ENCODE data around the gene INSYN1. TPM values are rescaled to one million over a fixed set of nuclear protein-coding genes. Genes with fewer than 3 reads are reported as not detected.

INSYN1 gene
- total RNA-seq, 4 donors from 2014 or later = 1.5 to 4.5 (median 2.3) TPM

DNA sequence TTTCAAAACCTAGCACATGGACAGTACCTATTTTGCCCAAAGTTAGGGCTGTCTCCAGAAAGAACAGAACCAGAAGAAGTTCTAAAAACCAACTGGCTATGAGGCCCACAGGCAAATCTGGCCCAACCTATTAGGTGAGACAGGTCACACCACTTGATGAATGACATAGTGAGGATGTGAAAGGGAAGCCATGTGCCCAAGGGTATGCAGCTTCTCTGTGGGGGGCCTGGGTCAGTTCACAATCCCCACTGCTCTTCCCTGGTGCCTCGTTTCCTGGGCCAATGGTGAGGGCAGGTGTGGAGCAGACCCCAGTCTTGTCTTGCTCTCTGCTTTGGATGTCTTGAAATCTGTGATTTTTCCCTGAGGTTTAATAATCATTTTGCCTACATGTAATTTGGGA is 8.9 kb downstream of the INSYN1 start:
- no peaks in the 10 kb centered on the region for H3K9me3 ChIP-seq
- no peak overlapping the region for H3K4me3 ChIP-seq
- no peaks in the 10 kb centered on the region for H3K36me3 ChIP-seq
- TF ChIP-seq EP300 (IDR thresholded peaks at IDR 0.05; ENCODE audit: low read depth) (no peak), POLR2AphosphoS5 (IDR thresholded peaks at IDR 0.05) (no peak), POLR2A (IDR thresholded peaks at IDR 0.05) (no peak)
- TF ChIP-seq, protein P1, sequence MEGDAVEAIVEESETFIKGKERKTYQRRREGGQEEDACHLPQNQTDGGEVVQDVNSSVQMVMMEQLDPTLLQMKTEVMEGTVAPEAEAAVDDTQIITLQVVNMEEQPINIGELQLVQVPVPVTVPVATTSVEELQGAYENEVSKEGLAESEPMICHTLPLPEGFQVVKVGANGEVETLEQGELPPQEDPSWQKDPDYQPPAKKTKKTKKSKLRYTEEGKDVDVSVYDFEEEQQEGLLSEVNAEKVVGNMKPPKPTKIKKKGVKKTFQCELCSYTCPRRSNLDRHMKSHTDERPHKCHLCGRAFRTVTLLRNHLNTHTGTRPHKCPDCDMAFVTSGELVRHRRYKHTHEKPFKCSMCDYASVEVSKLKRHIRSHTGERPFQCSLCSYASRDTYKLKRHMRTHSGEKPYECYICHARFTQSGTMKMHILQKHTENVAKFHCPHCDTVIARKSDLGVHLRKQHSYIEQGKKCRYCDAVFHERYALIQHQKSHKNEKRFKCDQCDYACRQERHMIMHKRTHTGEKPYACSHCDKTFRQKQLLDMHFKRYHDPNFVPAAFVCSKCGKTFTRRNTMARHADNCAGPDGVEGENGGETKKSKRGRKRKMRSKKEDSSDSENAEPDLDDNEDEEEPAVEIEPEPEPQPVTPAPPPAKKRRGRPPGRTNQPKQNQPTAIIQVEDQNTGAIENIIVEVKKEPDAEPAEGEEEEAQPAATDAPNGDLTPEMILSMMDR (IDR thresholded peaks at IDR 0.05) = no peak
- no peak overlapping the region for H3K27ac ChIP-seq
- peaks cover 0 to 8% (median 0%) of the 10 kb centered on the region in 4 donors for H3K4me1 ChIP-seq
- WGBS, 2 donors (ENCODE audit: low coverage in 1 of 2) = 40 to 100% methylated on average over 1 of the region's 1 CpG
- no peaks in the 10 kb centered on the region for H3K27me3 ChIP-seq
- intact Hi-C loops (cut with DNase I; ENCODE audit: low total_unique reads) = loop anchor here (2.0 kb wide), 1 partner anchor 53 kb away; no protein-coding TSS in a partner anchor
- in situ Hi-C loops (cut with MboI; ENCODE audit: low pct_ligation_motif_present in 1 of 4, low pct_unique_long_range_greater_than_20kb in 1 of 4, low sequenced_read_pairs in 3 of 4) = no loop called here
- DNase-seq = no peak

DNA sequence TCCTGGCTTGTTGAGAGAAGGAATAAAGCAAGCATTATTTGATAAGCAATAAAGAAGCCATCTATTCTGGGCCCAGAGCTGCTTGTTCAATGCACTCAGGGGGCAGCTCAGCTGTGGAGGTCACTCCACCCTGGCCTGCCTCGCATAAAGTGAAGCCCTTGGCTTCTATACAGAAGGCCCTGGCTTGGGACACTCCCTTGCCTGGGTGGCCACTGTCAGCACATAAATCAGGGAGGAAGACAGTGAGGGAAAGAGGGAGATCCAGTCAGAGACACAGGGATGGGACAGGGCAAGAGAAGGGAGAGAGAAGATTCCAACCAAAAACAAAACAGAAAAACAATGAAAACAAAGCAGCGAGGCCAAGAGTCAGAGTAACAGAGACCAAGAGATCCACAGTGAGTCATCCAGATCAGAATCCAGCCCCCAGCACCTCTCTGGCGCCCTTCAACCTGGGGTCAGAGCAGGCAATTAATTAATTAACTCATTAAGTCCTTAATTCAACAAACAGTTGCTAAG is 11.8 kb downstream of the INSYN1 start:
- Histone ChIP-seq H3K27me3 (no peaks in the 10 kb centered on the region), H3K27ac (no peak overlapping the region), H3K4me1 (peaks cover 0 to 4% (median 0%) of the 10 kb centered on the region in 4 donors), H3K9me3 (no peaks in the 10 kb centered on the region), H3K4me3 (no peak overlapping the region), H3K36me3 (no peaks in the 10 kb centered on the region)
- DNase-seq = no peak
- in situ Hi-C loops (cut with MboI; ENCODE audit: low pct_ligation_motif_present in 1 of 4, low pct_unique_long_range_greater_than_20kb in 1 of 4, low sequenced_read_pairs in 3 of 4) (no loop called here), intact Hi-C loops (cut with DNase I; ENCODE audit: low total_unique reads) (no loop called here)
- TF ChIP-seq, protein P1 (IDR thresholded peaks at IDR 0.05) = no peak
- TF ChIP-seq POLR2AphosphoS5 (IDR thresholded peaks at IDR 0.05) = no peak
- no peak for TF ChIP-seq EP300 (IDR thresholded peaks at IDR 0.05; ENCODE audit: low read depth)
- no peak for TF ChIP-seq POLR2A (IDR thresholded peaks at IDR 0.05)
- 33 to 52% methylated on average over 1 to 3 of the region's 3 CpGs for WGBS, 2 donors (ENCODE audit: low coverage in 1 of 2)

DNA sequence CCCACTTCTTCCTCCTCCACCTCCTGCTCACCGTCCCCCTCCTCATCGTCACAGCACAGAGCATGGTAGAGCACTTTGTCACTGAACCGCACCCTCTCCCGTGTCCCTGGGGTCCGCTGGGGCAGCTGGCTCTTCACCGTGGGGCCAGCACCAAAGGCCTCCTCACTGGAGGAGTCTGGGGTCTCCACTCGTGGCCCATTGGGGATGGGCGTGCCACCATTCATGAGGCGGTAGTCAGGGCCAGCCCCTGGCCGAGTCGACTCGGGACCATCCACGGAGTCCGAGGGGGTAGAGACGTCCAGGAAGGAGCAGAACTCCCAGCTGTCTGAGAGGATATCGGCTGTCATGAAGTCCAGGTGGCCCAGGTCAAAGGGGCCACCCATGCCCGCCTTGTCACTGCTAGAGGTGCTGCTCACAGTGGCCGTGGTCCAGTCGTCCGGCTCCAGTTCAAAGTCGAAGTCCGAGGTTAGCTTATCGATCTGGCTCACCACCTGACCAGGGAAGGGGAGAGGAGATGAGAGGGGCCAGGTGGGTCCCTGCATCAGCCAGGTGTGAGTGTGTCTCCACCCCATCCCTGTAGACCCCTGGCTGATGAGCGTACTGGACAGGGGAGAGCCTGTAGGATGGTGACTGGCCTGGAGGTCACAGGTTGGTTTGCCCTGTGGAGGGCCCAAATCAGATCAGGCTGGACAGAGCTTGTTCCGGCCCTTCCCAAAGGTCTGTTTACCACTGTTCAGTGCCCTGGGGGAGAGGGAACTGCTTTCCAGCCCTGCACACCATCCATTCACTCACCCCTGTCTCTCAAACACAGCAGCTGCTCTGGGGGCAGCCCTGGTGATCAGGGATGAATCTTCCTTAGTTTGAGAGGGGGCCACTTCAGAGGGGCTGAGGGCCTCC is 12.8 kb downstream of the INSYN1 start:
- 87% methylated on average over 19 of the region's 25 CpGs; no CpG with 5 or more reads in 1 of the 2 donors for WGBS, 2 donors (ENCODE audit: low coverage in 1 of 2)
- no peak for TF ChIP-seq EP300 (IDR thresholded peaks at IDR 0.05; ENCODE audit: low read depth)
- TF ChIP-seq, protein P1 (IDR thresholded peaks at IDR 0.05) = no peak
- no peaks in the 10 kb centered on the region for H3K27me3 ChIP-seq
- no peak overlapping the region for H3K27ac ChIP-seq
- intact Hi-C loops (cut with DNase I; ENCODE audit: low total_unique reads) (no loop called here), in situ Hi-C loops (cut with MboI; ENCODE audit: low pct_ligation_motif_present in 1 of 4, low pct_unique_long_range_greater_than_20kb in 1 of 4, low sequenced_read_pairs in 3 of 4) (no loop called here)
- H3K36me3 ChIP-seq = no peaks in the 10 kb centered on the region
- H3K4me3 ChIP-seq = no peak overlapping the region
- peaks cover 0 to 4% (median 0%) of the 10 kb centered on the region in 4 donors for H3K4me1 ChIP-seq
- DNase-seq = no peak
- H3K9me3 ChIP-seq = no peaks in the 10 kb centered on the region

DNA sequence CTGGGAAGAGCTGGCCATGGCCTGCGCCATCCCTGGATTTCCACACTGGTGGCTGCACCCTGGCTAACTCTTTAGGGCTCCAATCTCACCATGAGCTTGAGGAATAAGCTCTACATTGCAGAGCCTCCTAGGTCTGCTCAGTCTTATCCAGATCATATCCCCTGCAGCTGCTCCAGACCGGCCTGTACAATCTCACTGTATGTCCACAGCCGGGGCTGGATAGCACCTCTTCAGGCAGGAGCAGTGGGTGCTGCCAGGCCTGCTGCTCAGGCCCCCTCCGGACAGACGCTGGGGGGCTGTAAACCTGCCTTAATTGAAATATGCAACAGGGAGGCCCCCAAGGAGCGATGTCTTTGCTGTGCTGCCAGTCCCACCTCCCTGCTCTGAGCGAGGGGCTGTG is 15.6 kb downstream of the INSYN1 start:
- 71% methylated on average over 7 of the region's 7 CpGs; no CpG with 5 or more reads in 1 of the 2 donors for WGBS, 2 donors (ENCODE audit: low coverage in 1 of 2)
- no peaks in the 10 kb centered on the region for H3K9me3 ChIP-seq
- TF ChIP-seq POLR2A (IDR thresholded peaks at IDR 0.05) (no peak), POLR2AphosphoS5 (IDR thresholded peaks at IDR 0.05) (no peak), EP300 (IDR thresholded peaks at IDR 0.05; ENCODE audit: low read depth) (no peak)
- TF ChIP-seq, protein P1 (IDR thresholded peaks at IDR 0.05) = no peak
- H3K36me3 ChIP-seq = no peaks in the 10 kb centered on the region
- intact Hi-C loops (cut with DNase I; ENCODE audit: low total_unique reads) (no loop called here), in situ Hi-C loops (cut with MboI; ENCODE audit: low pct_ligation_motif_present in 1 of 4, low pct_unique_long_range_greater_than_20kb in 1 of 4, low sequenced_read_pairs in 3 of 4) (no loop called here)
- no peak overlapping the region for H3K4me3 ChIP-seq
- DNase-seq = no peak
- H3K27ac ChIP-seq = no peak overlapping the region
- peaks cover 0 to under 1% (median 0%) of the 10 kb centered on the region in 4 donors for H3K4me1 ChIP-seq
- H3K27me3 ChIP-seq = no peaks in the 10 kb centered on the region
